ENCODE measurements around the gene ZFP64. TPM values are rescaled to one million over a fixed set of nuclear protein-coding genes. Genes with fewer than 3 reads are reported as not detected.
A peak's percentile ranks its signal among the peaks of the same experiment; 100 is the strongest.
"Not testable (repeated sequence)": the region's sequence is repeated elsewhere in the genome, so short reads cannot be mapped to it uniquely, and the experiment has no call there.

ZFP64 gene
- polyA plus RNA-seq, 1 donor: 13.4 TPM

GRCh38 chr20:52201395-52201794 is 9.8 kb upstream of the ZFP64 start:
- no peak for DNase-seq

GRCh38 chr20:52200870-52201269 is 9.3 kb upstream of the ZFP64 start:
- DNase-seq: no peak

- DNase-seq: no peak
These were observed 5.3 kb upstream of the ZFP64 start for GRCh38 chr20:52196845-52197244.

GRCh38 chr20:52193886-52194545 is 2.4 kb upstream of the ZFP64 start:
- DNase-seq: no peak

- no peak for DNase-seq
These were observed 1.6 kb upstream of the ZFP64 start for GRCh38 chr20:52193133-52193532.

GRCh38 chr20:52192719-52193007 is 1.1 kb upstream of the ZFP64 start:
- DNase-seq: not testable (repeated sequence)

GRCh38 chr20:52191916-52192718 is 538 bp upstream of the ZFP64 start:
- peak; percentile 46 for DNase-seq

- DNase-seq: peak; percentile 38
These were observed 995 bp downstream of the ZFP64 start for GRCh38 chr20:52190437-52191131.

GRCh38 chr20:52181766-52182165 is 9.8 kb downstream of the ZFP64 start:
- DNase-seq: no peak

GRCh38 chr20:52180180-52180840 is 11.3 kb downstream of the ZFP64 start:
- DNase-seq: no peak

GRCh38 chr20:52179331-52180179 is 12.0 kb downstream of the ZFP64 start:
- no peak for DNase-seq

GRCh38 chr20:52178691-52179090 is 12.9 kb downstream of the ZFP64 start:
- no peak for DNase-seq

GRCh38 chr20:52175840-52176239 is 15.7 kb downstream of the ZFP64 start:
- DNase-seq: no peak

GRCh38 chr20:52172392-52173047 is 19.1 kb downstream of the ZFP64 start:
- DNase-seq: no peak

- DNase-seq: no peak
These were observed 20.6 kb downstream of the ZFP64 start for GRCh38 chr20:52171025-52171424.

GRCh38 chr20:52168116-52168515 is 23.5 kb downstream of the ZFP64 start:
- DNase-seq: no peak

GRCh38 chr20:52167232-52167840 is 24.2 kb downstream of the ZFP64 start:
- DNase-seq: no peak

GRCh38 chr20:52166150-52166549 is 25.4 kb downstream of the ZFP64 start:
- DNase-seq: no peak

GRCh38 chr20:52160621-52161204 is 30.9 kb downstream of the ZFP64 start:
- DNase-seq: no peak

- no peak for DNase-seq
These were observed 31.5 kb downstream of the ZFP64 start for GRCh38 chr20:52160049-52160570.

GRCh38 chr20:52154575-52154974 is 37.0 kb downstream of the ZFP64 start:
- DNase-seq: no peak

All from hindlimb muscle (tissue), 1 donor.